Measurements from ENCODE around the gene PPM1B. TPM values are rescaled to one million over a fixed set of nuclear protein-coding genes. Genes with fewer than 3 reads are reported as not detected.

The PPM1B gene
- total and polyA plus RNA-seq, 2 donors (not counting 3 experiments of a cell fraction or from before 2014, with no cell fraction given): 8.0 to 24.1 TPM

GRCh38 chr2:44200759-44201158 is 32.1 kb downstream of the PPM1B start:
- no peak for DNase-seq (ENCODE audit: low read depth, low spot score)
- H3K27ac ChIP-seq (ENCODE audit: insufficient read depth, low read depth, low read length): no peak overlapping the region
- CTCF ChIA-PET: no interaction called here
- POLR2A ChIA-PET: no interaction called here
- no peak for TF ChIP-seq EZH2 (IDR thresholded peaks at IDR 0.05; ENCODE audit: borderline replicate concordance, low read depth, low read length, severe bottlenecking)
- no peak for TF ChIP-seq FOS (IDR thresholded peaks at IDR 0.05; ENCODE audit: borderline replicate concordance, insufficient read depth, low read length)
- no peak for TF ChIP-seq GATA2 (IDR thresholded peaks at IDR 0.05; ENCODE audit: insufficient read depth, insufficient read length, low read depth, low read length)
- TF ChIP-seq MAX (IDR thresholded peaks at IDR 0.05; ENCODE audit: insufficient read depth, insufficient read length): no peak
- TF ChIP-seq MYC (IDR thresholded peaks at IDR 0.05; ENCODE audit: low read depth, low read length): no peak
- no peak for TF ChIP-seq JUN (IDR thresholded peaks at IDR 0.05; ENCODE audit: borderline replicate concordance, insufficient read depth, insufficient read length, low read depth)
- TF ChIP-seq POLR2AphosphoS5 (IDR thresholded peaks at IDR 0.05; ENCODE audit: insufficient read depth, low read depth, low read length): no peak
- TF ChIP-seq POLR2A (IDR thresholded peaks at IDR 0.05; ENCODE audit: low read depth, low read length): no peak
- TF ChIP-seq CTCF (IDR thresholded peaks at IDR 0.05; ENCODE audit: extremely low read depth in 1 of 2, insufficient read depth in 1 of 2, low read depth in 1 of 2, low read length in 2 of 2): no peak
- no peak overlapping the region for H3K9ac ChIP-seq (replicated peaks; ENCODE audit: extremely low read depth, insufficient read depth, low read length)
- H3K4me2 ChIP-seq (ENCODE audit: insufficient read depth, low read length): no peak overlapping the region
- H3K9me1 ChIP-seq (replicated peaks; ENCODE audit: control insufficient read depth, extremely low read depth, insufficient read depth, low read length): no peaks in the 10 kb centered on the region
- no peak overlapping the region for H2AFZ ChIP-seq (ENCODE audit: low read depth, low read length)
- no peaks in the 10 kb centered on the region for H3K36me3 ChIP-seq (ENCODE audit: control insufficient read depth in 2 of 2, extremely low read depth in 1 of 2, insufficient read depth in 2 of 2, low read length in 2 of 2)
- no peaks in the 10 kb centered on the region for H3K27me3 ChIP-seq (ENCODE audit: control insufficient read depth in 2 of 2, insufficient read depth in 2 of 2, low read length in 2 of 2)
- H3K9me3 ChIP-seq (replicated peaks; ENCODE audit: control insufficient read depth, insufficient read depth, low read length): no peaks in the 10 kb centered on the region
- dilution Hi-C loops (cut with MboI; ENCODE audit: extremely low pct_ligation_motif_present, low sequenced_read_pairs): no loop called here
- H3K4me1 ChIP-seq (ENCODE audit: control insufficient read depth, extremely low read depth, insufficient read depth, low read length): no peaks in the 10 kb centered on the region
- no peak overlapping the region for H3K4me3 ChIP-seq (replicated peaks in 1 of 3; ENCODE audit: insufficient read depth in 1 of 3, low read depth in 1 of 3, low read length in 3 of 3)
- intact Hi-C loops (cut with micrococcal nuclease): no loop called here
- no peak for FAIRE-seq
- no TSS peak for BruUV-seq (replicated peaks)
- H4K20me1 ChIP-seq (replicated peaks; ENCODE audit: control insufficient read depth, extremely low read depth, insufficient read depth, low read length): no peaks in the 10 kb centered on the region
- H3K79me2 ChIP-seq (ENCODE audit: control insufficient read depth, insufficient read depth, low read length): peaks cover 24% of the 10 kb centered on the region

Data from endothelial cell of umbilical vein (primary cell).